Lower lobe of right lung (tissue), 2 donors: ENCODE measurements around the gene TAF11L4. TPM values are rescaled to one million over a fixed set of nuclear protein-coding genes. Genes with fewer than 3 reads are reported as not detected.
"Not testable (repeated sequence)": the region's sequence is repeated elsewhere in the genome, so short reads cannot be mapped to it uniquely, and the experiment has no call there.

Source experiments
- ATAC-seq, 2 donors: fragments of 200-7000 bp; cut with Tn5 transposase; one replicate each; pipeline ENCODE4 v1.9.1; 2020 to 2022; ENCODE audit warnings: mild to moderate bottlenecking in 2 of 2, moderate library complexity in 2 of 2
- DNase-seq: peaks from one replicate; pipeline ENCODE4 v3.0.0-alpha.2; 2020
- H3K27ac ChIP-seq: fragments of 200-600 bp; one replicate; pipeline ENCODE4 v1.8.0; 2022
- H3K27me3 ChIP-seq: fragments of 200-600 bp; one replicate; pipeline ENCODE4 v1.8.0; 2022; ENCODE audit warnings: low read depth
- H3K36me3 ChIP-seq: fragments of 200-600 bp; one replicate; pipeline ENCODE4 v1.8.0; 2022; ENCODE audit warnings: mild to moderate bottlenecking
- H3K4me1 ChIP-seq: fragments of 200-600 bp; one replicate; pipeline ENCODE4 v1.8.0; 2022
- H3K4me3 ChIP-seq: fragments of 200-600 bp; one replicate; pipeline ENCODE4 v1.8.0; 2022; ENCODE audit warnings: mild to moderate bottlenecking
- H3K9me3 ChIP-seq: fragments of 200-600 bp; one replicate; pipeline ENCODE4 v1.8.0; 2022
- intact Hi-C: fragments of 100-400 bp; cut with DNase I; formaldehyde crosslinking; loops from one replicate; pipeline ENCODE4 v1.11.0; 2022
- total RNA-seq: library from RNA; stranded (reverse); fragmentation: NEBNext Ultra II Directional; extraction: Animal tissue kit (Norgen Biotek cat#: 25700); gene quantifications from one replicate; pipeline ENCODE4 v1.2.1, GENCODE V29; 2021
- donor health status: DM: no; HTN: yes; CAD: no; lungs with severe emphysema.

The TAF11L4 gene
- total RNA-seq, 1 donor from 2014 or later = not detected

GRCh38 chr5:17526504-17526903 is 4.9 kb downstream of the TAF11L4 start:
- H3K9me3 ChIP-seq, ATAC-seq, intact Hi-C loops, H3K4me3 ChIP-seq, H3K27ac ChIP-seq, H3K36me3 ChIP-seq, H3K4me1 ChIP-seq, DNase-seq, H3K27me3 ChIP-seq: not testable (repeated sequence)

DNA sequence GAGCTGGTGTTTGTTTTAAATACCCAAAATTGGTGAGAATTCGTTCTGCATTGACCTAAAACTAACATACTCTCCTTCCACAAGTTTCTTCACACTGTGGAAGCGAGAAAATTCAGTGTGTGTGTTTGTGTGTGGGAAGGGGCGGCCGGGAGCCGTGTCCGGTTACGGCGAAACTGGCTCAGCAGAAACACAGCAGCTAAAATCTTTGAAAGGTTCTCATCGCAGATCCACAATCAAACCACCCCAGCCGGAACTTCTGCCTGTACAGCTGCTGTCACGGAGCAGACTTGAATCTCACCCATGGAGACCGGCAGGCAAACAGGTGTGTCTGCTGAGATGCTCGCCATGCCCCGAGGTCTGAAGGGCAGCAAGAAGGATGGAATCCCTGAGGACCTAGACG is 6.8 kb downstream of the TAF11L4 start, which contains the start of gene TAF11L6:
Gene TAF11L6 (plus strand): TSS at position 301 of the 400 bp plus-strand sequence.
- H3K4me1 ChIP-seq, ATAC-seq, H3K4me3 ChIP-seq, H3K27ac ChIP-seq, H3K36me3 ChIP-seq, H3K27me3 ChIP-seq, intact Hi-C loops, DNase-seq, H3K9me3 ChIP-seq: not testable (repeated sequence)

Other genes with a start within 250 kb of the TAF11L4 start
- not detected for gene TAF11L2, start 23.6 kb upstream of the TAF11L4 start, total RNA-seq
- gene TAF11L3, start 3.4 kb upstream of the TAF11L4 start, total RNA-seq = not detected
- not detected for gene TAF11L5, start 3.4 kb downstream of the TAF11L4 start, total RNA-seq
- not detected for gene TAF11L6, start 6.9 kb downstream of the TAF11L4 start, total RNA-seq
- not detected for gene TAF11L7, start 64.0 kb downstream of the TAF11L4 start, total RNA-seq
- not detected for gene TAF11L8, start 69.2 kb downstream of the TAF11L4 start, total RNA-seq
- not detected for gene TAF11L9, start 72.6 kb downstream of the TAF11L4 start, total RNA-seq
- not detected for gene TAF11L10, start 76.0 kb downstream of the TAF11L4 start, total RNA-seq
- gene TAF11L11, start 82.4 kb downstream of the TAF11L4 start, total RNA-seq = not detected
- gene TAF11L12, start 88.6 kb downstream of the TAF11L4 start, total RNA-seq = not detected
- gene TAF11L13, start 110.3 kb downstream of the TAF11L4 start, total RNA-seq = not detected
- not detected for gene TAF11L14, start 112.7 kb downstream of the TAF11L4 start, total RNA-seq